Measurements from ENCODE around the gene PEX26.

- TF ChIP-seq POLR2AphosphoS5 (IDR thresholded peaks at IDR 0.05; ENCODE audit: borderline replicate concordance, low read depth, low read length) (no peak), EZH2 (IDR thresholded peaks at IDR 0.05) (no peak)
Measured at GRCh38 chr22:18110954-18111758, 33.4 kb downstream of the PEX26 start.
